Mesendoderm (in vitro differentiated cells): ENCODE measurements around the gene ZNF529. TPM values are rescaled to one million over a fixed set of nuclear protein-coding genes. Genes with fewer than 3 reads are reported as not detected.
A peak's percentile ranks its signal among the peaks of the same experiment; 100 is the strongest.
"Not testable (repeated sequence)": the region's sequence is repeated elsewhere in the genome, so short reads cannot be mapped to it uniquely, and the experiment has no call there.

Experiments used
- DNase-seq: peaks from one replicate; pipeline ENCODE4 v3.0.0; 2013
- H2AK5ac ChIP-seq: 2 replicates; pipeline ENCODE4 v1.6.1; 2013; ENCODE audit warnings: low read length, inconsistent platforms
- H2BK120ac ChIP-seq: 2 replicates; pipeline ENCODE4 v1.6.1; 2013; ENCODE audit warnings: low read depth, mild to moderate bottlenecking, low read length, moderate library complexity, mixed read lengths
- H2BK15ac ChIP-seq: replicated peaks from 2 replicates; pipeline ENCODE4 v1.6.1; 2013; ENCODE audit warnings: low read depth, mild to moderate bottlenecking, moderate library complexity
- H2BK5ac ChIP-seq: 2 replicates; pipeline ENCODE4 v1.6.1; 2013; ENCODE audit warnings: low read length, inconsistent platforms
- H3K18ac ChIP-seq: 2 replicates; pipeline ENCODE4 v1.6.1; 2013; ENCODE audit warnings: mild to moderate bottlenecking, low read length, mixed read lengths
- H3K23ac ChIP-seq: one replicate; pipeline ENCODE4 v1.6.1; 2013; ENCODE audit warnings: low read length
- H3K27ac ChIP-seq: 2 replicates; pipeline ENCODE4 v1.5.1; 2013; ENCODE audit warnings: low read depth, mild to moderate bottlenecking, inconsistent platforms, low read length, moderate library complexity
- H3K27me3 ChIP-seq: 2 replicates; pipeline ENCODE4 v1.6.1; 2013; ENCODE audit warnings: low read length, control low read depth, mild to moderate bottlenecking, inconsistent platforms; ENCODE audit not compliant: insufficient read depth, poor library complexity
- H3K36me3 ChIP-seq: 2 replicates; pipeline ENCODE4 v1.6.1; 2013; ENCODE audit warnings: low read length, inconsistent platforms; ENCODE audit not compliant: control insufficient read depth, insufficient read depth
- H3K4ac ChIP-seq: one replicate; pipeline ENCODE4 v1.6.1; 2013; ENCODE audit warnings: low read depth, mild to moderate bottlenecking, low read length, moderate library complexity
- H3K4me1 ChIP-seq: 2 replicates; pipeline ENCODE4 v1.6.1; 2013; ENCODE audit warnings: low read depth, low read length, inconsistent platforms; ENCODE audit not compliant: control insufficient read depth
- H3K4me2 ChIP-seq: 2 replicates; pipeline ENCODE4 v1.6.1; 2013; ENCODE audit warnings: low read length
- H3K4me3 ChIP-seq: 2 replicates; pipeline ENCODE4 v1.5.1; 2013; ENCODE audit warnings: mild to moderate bottlenecking, low read length
- H3K56ac ChIP-seq: one replicate; pipeline ENCODE4 v1.6.1; 2013; ENCODE audit warnings: low read length
- H3K79me1 ChIP-seq: 2 replicates; pipeline ENCODE4 v1.6.1; 2013; ENCODE audit warnings: low read length, inconsistent platforms
- H3K79me2 ChIP-seq: 2 replicates; pipeline ENCODE4 v1.6.1; 2013; ENCODE audit warnings: mild to moderate bottlenecking, low read length; ENCODE audit not compliant: control insufficient read depth, insufficient read depth
- H3K9ac ChIP-seq: 2 replicates; pipeline ENCODE4 v1.6.1; 2013; ENCODE audit warnings: low read length, inconsistent platforms
- H4K5ac ChIP-seq: one replicate; pipeline ENCODE4 v1.6.1; 2013; ENCODE audit warnings: low read length
- H4K8ac ChIP-seq: one replicate; pipeline ENCODE4 v1.6.1; 2013; ENCODE audit warnings: low read depth, mild to moderate bottlenecking, control low read depth, low read length, moderate library complexity
- WGBS: extraction: QIAGEN DNeasy Blood & Tissue Kit; methylation state at CpG from one replicate; pipeline ENCODE4 v1.1.7; 2013; ENCODE audit warnings: low lambda C conversion rate, missing lambda C conversion rate; ENCODE audit not compliant: insufficient coverage; ENCODE audit errors: extremely low coverage; 5-methylcytosine and 5-hydroxymethylcytosine counted together
- polyA plus RNA-seq, 2 experiments: library from polyadenylated mRNA; stranded (reverse); fragments of 200-250 nt; gene quantifications; one replicate each; pipeline ENCODE4 v1.2.3, GENCODE V29; 2013

The ZNF529 gene
- 7.5 TPM for polyA plus RNA-seq (2013, experiment 1 of 2)
- polyA plus RNA-seq (2013, experiment 2 of 2), result 7.7 TPM

DNA sequence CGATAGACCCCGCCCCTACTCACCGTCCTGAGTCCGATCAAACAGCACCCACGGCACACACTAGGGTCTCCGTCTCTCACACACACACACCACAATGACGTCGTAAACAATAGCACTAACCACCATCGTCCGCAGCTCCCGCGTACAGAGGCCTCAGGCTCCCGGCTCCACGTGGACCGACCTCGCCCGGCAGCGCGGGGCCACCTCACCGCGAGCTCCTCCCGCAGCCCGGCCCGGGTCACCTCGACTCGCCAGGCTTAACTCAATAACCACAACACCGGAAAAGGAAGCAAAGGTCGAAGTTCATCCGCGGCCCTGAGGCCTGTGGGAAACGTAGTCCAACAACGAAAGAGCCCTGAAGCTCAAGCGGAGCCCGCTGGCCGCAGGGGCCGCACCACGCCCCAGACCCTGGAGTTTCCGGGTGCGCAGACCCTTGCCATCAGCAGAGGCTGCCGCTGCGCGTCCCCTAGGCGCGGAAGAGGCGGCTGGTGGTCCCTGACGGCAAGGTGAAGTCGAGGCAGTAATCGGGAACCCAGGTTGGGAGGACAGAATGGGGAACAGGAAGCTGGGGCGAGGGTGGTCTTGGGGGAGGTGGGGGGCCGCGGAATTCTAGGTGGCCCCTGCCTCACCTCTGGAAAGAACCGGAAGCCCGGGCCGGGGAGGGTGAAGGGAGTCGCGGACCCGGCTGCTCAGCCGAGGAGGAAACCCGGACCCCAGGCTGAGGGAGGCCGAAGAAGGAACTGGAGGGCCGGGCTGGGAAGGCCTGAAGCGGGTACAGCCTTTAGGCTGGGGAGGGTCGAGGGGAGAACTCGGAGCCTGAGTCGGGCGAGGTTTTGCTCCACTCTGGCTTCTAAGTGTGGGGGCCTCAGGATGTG, at the start of gene ZNF529:
Gene ZNF529 (minus strand): TSS at position 273 of the 875 bp plus-strand sequence. CDS start 946 bp downstream, outside the sequence.
- no CpG with 5 or more reads among the region's 66 CpGs for WGBS
- H3K9ac ChIP-seq, result peak within 1 kb of the TSS; percentile 96
- H3K27me3 ChIP-seq, result no peaks in the 10 kb centered on the region
- H2AK5ac ChIP-seq, result no peak within 1 kb of the TSS
- peaks cover 22% of the 10 kb centered on the region for H3K79me2 ChIP-seq
- H3K4ac ChIP-seq, result peak within 1 kb of the TSS; percentile 22
- no peak within 1 kb of the TSS for H4K5ac ChIP-seq
- peak within 1 kb of the TSS; percentile 49 for H3K27ac ChIP-seq
- H3K23ac ChIP-seq, result peak within 1 kb of the TSS; percentile 94
- H3K36me3 ChIP-seq, result no peaks in the 10 kb centered on the region
- peaks cover 14% of the 10 kb centered on the region for H3K79me1 ChIP-seq
- peak within 1 kb of the TSS; percentile 75 for H3K4me2 ChIP-seq
- peak within 1 kb of the TSS; percentile 91 for H3K4me3 ChIP-seq
- peak within 1 kb of the TSS; percentile 55 for H3K18ac ChIP-seq
- no peak within 1 kb of the TSS for H4K8ac ChIP-seq
- H3K4me1 ChIP-seq, result no peaks in the 10 kb centered on the region
- peak within 1 kb of the TSS; percentile 73 for H2BK5ac ChIP-seq
- no peak within 1 kb of the TSS for H2BK15ac ChIP-seq
- DNase-seq, result peak; percentile 99
- H2BK120ac ChIP-seq, result no peak within 1 kb of the TSS
- peak within 1 kb of the TSS; percentile 98 for H3K56ac ChIP-seq

DNA sequence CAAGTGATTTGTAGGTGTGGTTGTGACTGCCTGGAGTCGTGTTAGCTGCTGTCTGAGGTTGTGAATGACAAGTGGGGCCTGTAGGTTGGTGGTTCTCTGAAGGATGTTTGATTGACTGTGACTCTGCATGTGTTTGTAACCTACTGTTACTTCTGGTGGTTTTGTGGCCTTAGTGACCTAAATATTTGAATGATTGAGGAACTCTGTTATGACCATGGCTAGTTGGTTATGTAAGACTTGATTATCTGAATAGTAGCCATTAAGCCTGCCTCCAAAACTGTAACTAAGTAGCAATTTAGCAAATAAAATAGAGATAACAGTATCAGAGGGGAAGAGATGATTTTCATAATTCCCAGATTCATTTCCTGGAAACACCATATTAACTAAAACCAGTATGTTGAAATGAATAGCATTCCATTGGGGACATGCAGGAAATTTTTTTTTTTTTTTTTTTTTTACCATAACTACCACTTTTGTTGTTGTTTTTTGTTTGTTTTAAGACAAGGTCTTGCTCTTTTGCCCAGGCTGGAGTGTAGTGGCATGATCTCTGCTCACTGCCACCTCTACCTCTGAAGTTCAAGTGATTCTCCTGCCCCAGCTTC, 32.9 kb upstream of the ZNF529 start:
- no peaks in the 10 kb centered on the region for H3K36me3 ChIP-seq
- H4K5ac ChIP-seq, result no peak overlapping the region
- H2BK5ac ChIP-seq, result no peak overlapping the region
- H3K4me2 ChIP-seq, result peak overlapping the region; percentile 34
- H3K4me3 ChIP-seq, result peak overlapping the region; percentile 76
- H3K23ac ChIP-seq, result no peak overlapping the region
- peak overlapping the region; percentile 90 for H3K56ac ChIP-seq
- H2BK120ac ChIP-seq, result no peak overlapping the region
- no peak overlapping the region for H2BK15ac ChIP-seq
- H3K27me3 ChIP-seq, result no peaks in the 10 kb centered on the region
- H3K79me1 ChIP-seq, result no peaks in the 10 kb centered on the region
- no peak overlapping the region for H2AK5ac ChIP-seq
- H3K4me1 ChIP-seq, result no peaks in the 10 kb centered on the region
- peak overlapping the region; percentile 84 for H3K9ac ChIP-seq
- H3K18ac ChIP-seq, result no peak overlapping the region
- WGBS, result no CpG with 5 or more reads among the region's 1 CpG
- H3K79me2 ChIP-seq, result no peaks in the 10 kb centered on the region
- no peak overlapping the region for H3K27ac ChIP-seq
- no peak overlapping the region for H3K4ac ChIP-seq
- no peak overlapping the region for H4K8ac ChIP-seq
- no peak for DNase-seq

DNA sequence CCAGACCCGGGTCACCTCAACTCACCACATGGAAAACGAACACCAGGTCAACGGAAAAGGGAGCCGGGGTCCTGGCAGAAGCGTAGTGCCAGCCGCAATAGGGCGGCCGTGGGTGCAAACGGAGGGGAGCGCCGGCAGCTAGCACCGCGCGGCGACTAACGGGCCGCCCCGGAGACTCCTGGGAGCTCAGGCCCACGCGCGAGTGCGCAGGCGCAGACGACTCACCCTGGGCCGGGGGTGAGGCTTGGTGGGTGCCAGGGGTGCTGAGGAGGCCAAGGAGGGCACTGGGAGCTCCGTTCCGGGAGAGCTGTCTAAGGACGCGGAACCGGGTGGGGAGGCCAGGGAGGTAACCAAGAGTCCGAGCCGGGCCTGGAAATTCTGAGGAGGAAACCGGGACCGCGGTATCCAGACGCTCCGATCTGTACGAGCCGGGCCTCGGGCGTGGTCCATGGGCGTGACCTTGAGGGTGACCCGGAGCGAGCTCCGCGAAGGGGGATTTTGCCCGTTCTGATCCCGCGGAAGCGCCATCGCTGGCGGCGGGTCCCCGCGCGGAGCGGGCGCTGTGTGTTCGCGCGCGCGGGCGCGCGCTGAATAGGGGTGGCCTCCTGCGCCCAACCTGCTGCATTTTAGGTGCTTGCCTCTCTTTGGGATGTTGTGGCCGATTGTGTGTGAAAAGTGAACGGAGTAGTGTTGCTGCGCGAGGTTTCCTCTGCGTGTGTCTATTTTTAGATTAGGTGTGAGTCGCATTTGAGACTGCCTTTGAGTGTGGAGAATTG, 32.2 kb upstream of the ZNF529 start, which contains the start of gene ZNF382:
Gene ZNF382 (plus strand): TSS at position 213 of the 776 bp plus-strand sequence. CDS start 4,602 bp downstream, outside the sequence.
- Histone ChIP-seq H3K23ac (peak within 1 kb of the TSS; percentile 86), H3K4me2 (peak within 1 kb of the TSS; percentile 34), H4K8ac (no peak within 1 kb of the TSS), H3K9ac (peak within 1 kb of the TSS; percentile 84), H4K5ac (no peak within 1 kb of the TSS), H2BK5ac (no peak within 1 kb of the TSS), H3K79me2 (no peaks in the 10 kb centered on the region), H3K27ac (no peak within 1 kb of the TSS), H2AK5ac (no peak within 1 kb of the TSS), H3K4me3 (peak within 1 kb of the TSS; percentile 76), H3K79me1 (no peaks in the 10 kb centered on the region), H3K36me3 (no peaks in the 10 kb centered on the region), H3K56ac (peak within 1 kb of the TSS; percentile 90), H3K27me3 (no peaks in the 10 kb centered on the region), H2BK120ac (no peak within 1 kb of the TSS), H2BK15ac (no peak within 1 kb of the TSS), H3K18ac (peak within 1 kb of the TSS; percentile 56), H3K4ac (peak within 1 kb of the TSS; percentile 38), H3K4me1 (no peaks in the 10 kb centered on the region)
- no CpG with 5 or more reads among the region's 73 CpGs for WGBS
- peak; percentile 57 for DNase-seq

DNA sequence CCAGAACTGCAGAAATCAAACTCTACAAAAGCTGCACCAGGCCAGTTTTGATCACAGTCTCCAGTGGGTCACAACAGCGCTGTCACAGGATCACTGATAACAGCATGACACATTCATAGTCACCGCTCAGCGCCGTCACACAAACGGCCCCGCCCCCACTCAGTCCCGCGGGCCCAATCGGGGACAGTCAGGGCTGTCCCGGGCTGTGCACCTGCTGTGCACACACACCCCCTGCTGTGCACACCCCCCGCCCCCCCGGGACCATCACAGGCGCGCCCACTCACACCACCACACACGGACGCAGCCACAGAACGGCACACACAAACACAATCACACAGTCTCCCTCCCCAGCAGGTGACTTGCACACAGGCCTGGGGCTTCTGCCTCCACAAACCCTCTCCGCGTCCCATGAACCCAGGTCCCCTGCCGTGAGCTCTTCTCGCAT, 31.6 kb upstream of the ZNF529 start:
- no peak overlapping the region for H4K8ac ChIP-seq
- no peak overlapping the region for H3K18ac ChIP-seq
- no peak overlapping the region for H2AK5ac ChIP-seq
- peak overlapping the region; percentile 84 for H3K9ac ChIP-seq
- H3K56ac ChIP-seq, result peak overlapping the region; percentile 90
- H2BK15ac ChIP-seq, result no peak overlapping the region
- peak overlapping the region; percentile 86 for H3K23ac ChIP-seq
- no peak overlapping the region for H4K5ac ChIP-seq
- H2BK5ac ChIP-seq, result no peak overlapping the region
- H3K4me2 ChIP-seq, result peak overlapping the region; percentile 34
- no peaks in the 10 kb centered on the region for H3K79me2 ChIP-seq
- H3K4me3 ChIP-seq, result peak overlapping the region; percentile 76
- H3K79me1 ChIP-seq, result no peaks in the 10 kb centered on the region
- peak; percentile 26 for DNase-seq
- no peak overlapping the region for H2BK120ac ChIP-seq
- no peaks in the 10 kb centered on the region for H3K36me3 ChIP-seq
- no CpG with 5 or more reads among the region's 21 CpGs for WGBS
- H3K27ac ChIP-seq, result no peak overlapping the region
- H3K27me3 ChIP-seq, result no peaks in the 10 kb centered on the region
- H3K4ac ChIP-seq, result peak overlapping the region; percentile 38
- no peaks in the 10 kb centered on the region for H3K4me1 ChIP-seq

DNA sequence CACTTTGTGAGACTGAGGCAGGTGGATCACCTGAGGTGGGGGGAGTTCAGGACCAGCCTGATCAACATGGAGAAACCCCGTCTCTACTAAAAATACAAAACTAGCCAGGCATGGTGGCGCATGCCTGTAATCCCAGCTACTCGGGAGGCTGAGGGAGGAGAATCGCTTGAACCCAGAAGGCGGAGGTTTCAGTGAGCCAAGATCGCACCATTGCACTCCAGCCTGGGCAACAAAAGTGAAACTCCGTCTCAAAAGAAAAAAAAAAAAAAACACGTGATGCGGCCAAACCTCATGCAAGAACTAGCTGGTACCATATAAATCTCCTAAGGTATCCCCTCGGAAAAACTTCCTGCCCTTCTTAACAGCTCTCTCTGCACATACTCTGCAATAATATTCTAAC, 29.6 kb upstream of the ZNF529 start:
- not testable (repeated sequence) for H4K8ac ChIP-seq, H3K27me3 ChIP-seq, H3K4me3 ChIP-seq, H2BK5ac ChIP-seq, H3K4me1 ChIP-seq, DNase-seq, H2BK15ac ChIP-seq, H3K56ac ChIP-seq, H2AK5ac ChIP-seq, H3K18ac ChIP-seq, H2BK120ac ChIP-seq, H3K79me2 ChIP-seq, H3K23ac ChIP-seq, H3K4ac ChIP-seq, H4K5ac ChIP-seq, H3K36me3 ChIP-seq, H3K4me2 ChIP-seq, H3K27ac ChIP-seq, H3K9ac ChIP-seq, H3K79me1 ChIP-seq
- no CpG with 5 or more reads among the region's 10 CpGs for WGBS
